GM18508 (cell line): Measurements from ENCODE around the gene FIGNL1.

Source experiments
- ATAC-seq: cut with Tn5 transposase; IDR thresholded peaks from one replicate; pipeline ENCODE4 v1.9.1; 2021; ENCODE audit warnings: moderate number of reproducible peaks; ENCODE audit not compliant: insufficient read depth, unreplicated experiment

The FIGNL1 gene, protein sequence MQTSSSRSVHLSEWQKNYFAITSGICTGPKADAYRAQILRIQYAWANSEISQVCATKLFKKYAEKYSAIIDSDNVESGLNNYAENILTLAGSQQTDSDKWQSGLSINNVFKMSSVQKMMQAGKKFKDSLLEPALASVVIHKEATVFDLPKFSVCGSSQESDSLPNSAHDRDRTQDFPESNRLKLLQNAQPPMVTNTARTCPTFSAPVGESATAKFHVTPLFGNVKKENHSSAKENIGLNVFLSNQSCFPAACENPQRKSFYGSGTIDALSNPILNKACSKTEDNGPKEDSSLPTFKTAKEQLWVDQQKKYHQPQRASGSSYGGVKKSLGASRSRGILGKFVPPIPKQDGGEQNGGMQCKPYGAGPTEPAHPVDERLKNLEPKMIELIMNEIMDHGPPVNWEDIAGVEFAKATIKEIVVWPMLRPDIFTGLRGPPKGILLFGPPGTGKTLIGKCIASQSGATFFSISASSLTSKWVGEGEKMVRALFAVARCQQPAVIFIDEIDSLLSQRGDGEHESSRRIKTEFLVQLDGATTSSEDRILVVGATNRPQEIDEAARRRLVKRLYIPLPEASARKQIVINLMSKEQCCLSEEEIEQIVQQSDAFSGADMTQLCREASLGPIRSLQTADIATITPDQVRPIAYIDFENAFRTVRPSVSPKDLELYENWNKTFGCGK

DNA sequence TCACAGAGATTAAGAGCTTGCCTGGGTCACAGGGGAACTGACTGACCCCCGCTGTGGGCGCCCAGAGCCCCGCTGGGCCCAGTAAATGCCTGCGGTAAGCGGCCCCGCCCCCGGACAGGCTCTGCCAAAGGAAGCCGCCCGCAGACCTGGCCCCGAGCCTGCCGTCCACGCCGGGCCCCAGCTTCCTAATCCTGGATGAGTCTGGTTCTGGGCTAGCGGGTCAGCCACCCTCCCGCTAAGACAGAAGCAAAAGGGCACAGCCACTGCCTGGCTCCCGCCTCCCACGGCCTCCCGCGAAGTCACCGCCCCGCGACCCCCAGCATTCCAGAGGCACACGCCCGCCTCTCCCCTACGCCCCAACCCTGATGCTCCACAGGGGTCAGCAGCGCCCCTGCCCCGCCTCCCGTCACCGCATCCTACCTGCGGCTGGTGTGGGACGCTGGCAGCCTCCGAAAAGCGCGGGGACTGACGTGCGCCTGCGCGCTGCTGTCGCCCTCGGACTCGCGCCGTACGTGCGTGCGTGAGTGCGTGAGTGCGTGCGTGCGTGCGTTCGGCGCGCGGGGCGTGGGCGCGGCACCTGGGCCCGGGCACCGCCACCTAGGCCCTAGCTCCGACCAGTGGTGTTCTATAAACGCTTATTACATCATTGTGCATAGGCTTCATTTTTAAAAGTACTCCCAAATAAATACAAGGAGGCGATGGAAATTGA is at the start of gene FIGNL1:
FIGNL1 (minus strand) TSS at position 470 of the 709 bp plus-strand sequence. CDS start 3,063 bp downstream, outside the sequence.
- ATAC-seq: peak; percentile 44

- no peak for ATAC-seq
Measured at GRCh38 chr7:50499092-50499491, 48.9 kb upstream of the FIGNL1 start.

DNA sequence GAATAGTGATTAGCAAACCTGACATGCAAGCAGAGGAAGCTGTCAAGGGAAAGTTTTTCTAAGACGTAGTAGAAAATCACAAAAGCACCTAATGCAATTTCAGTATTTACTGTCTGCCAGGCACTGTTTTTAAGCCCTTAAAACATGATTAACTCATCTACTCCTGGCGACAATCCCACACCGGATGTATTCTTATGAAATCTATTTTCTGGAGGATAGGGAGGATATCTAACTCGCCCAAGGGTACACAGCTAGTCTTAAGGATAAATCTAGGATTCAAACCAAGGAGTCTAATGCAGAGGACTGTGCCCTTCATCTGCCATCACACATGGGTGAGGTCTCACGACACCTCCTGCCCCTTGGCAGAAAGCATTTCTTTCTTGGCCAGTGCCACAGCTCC is 47.8 kb upstream of the FIGNL1 start:
- ATAC-seq: no peak

DNA sequence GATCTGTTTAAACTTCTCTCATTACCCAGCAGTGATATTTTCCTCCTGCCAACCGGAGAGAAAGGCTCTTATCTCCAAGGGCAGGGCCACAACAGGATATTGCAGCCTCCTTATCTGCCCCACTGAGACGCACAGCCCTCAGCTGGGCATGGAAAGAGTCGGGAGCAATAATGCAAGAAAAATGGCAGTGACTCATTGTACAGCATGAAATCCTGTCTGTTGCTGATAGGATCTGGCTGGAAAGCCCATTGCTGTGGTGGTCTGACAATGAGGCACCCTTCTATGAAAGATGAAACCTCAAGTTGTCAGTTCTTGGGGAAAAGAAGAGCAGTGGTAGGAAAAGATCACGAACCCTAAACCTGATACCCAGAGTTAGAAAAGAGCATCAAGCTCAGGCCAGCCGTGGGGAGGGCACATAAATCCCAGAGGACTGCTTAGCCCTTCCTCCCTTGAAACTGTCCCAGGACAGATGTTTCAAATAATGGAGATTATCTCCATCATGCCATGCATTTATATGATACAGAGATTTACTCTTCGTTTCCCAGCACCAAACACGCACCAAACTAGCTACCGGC is 47.0 kb upstream of the FIGNL1 start:
- ATAC-seq: no peak

DNA sequence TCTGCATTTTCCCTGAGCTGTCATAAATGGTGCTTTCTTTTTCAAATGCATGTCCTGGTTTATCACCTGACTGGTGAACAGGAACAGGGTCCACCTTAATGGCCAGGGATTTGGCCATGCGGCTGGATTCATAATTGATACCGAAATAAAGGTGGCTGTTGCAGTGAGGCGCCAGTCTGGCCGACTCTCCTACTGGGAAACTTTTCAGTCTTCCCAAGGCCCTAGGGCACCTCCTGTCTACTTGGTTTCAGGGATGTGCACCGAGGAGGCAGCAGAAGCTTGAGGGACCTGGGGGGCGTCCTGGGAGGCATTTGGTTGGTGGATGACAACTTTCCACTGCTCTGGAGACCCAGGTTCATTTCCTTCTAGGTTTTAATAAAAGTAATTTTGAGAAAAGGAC is 46.4 kb upstream of the FIGNL1 start:
- no peak for ATAC-seq

DNA sequence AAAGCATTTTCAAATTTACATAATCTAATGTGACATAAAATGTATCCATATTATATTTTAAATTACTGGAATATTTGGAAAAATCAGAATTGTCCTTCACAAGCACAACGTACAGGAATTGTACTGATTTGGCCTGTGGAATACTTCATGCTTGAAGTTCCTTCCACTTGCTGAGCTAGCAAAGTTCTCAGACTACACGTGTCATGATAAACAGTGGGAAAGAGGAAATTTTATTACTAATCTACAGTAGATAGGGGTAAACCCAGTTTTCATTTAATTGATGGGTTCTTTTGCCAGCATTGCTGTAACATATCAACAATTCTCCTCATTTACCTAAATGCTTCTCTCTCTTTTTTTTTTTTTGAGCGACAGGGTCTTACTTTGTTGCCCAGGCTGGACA is 45.6 kb upstream of the FIGNL1 start:
- ATAC-seq: no peak

- no peak for ATAC-seq
Measured at GRCh38 chr7:50492770-50493519, 42.8 kb upstream of the FIGNL1 start.

DNA sequence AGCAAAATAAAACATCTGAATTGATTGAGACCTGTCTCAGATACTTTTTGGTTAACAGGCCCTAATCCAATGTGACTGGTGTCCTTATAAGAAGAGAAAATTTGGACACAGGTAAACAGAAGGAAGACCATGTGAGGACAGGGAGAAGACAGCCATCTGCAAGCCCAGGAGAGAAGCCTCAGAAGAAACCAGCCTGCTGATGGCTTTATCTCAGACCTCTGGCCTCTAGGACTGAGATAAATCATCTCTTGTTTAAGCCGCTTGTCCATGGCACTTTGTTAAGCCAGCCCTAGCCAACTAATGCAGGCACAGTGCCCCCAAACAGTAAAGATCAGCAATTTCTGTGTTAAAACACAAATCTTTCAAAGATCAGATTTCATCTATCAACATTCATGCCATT is 41.8 kb upstream of the FIGNL1 start:
- no peak for ATAC-seq

DNA sequence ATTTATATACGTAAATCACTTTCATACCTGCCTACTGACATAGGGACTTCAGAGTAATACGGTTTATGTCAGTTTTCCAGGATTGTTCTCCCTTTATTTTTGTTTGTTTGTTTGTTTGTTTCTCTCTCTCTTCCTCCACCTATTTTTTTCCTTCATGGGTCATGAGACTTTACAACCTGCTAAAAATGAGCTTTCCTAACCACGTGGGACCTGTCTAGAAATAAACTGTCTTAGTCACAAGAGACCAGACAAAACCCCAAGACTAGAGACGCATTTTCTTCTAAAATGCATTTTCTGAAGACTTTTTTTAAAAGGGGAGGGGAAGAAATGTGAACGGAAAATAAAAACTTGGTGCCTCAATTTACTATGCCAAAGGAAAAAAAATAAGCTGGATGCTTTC is 41.1 kb upstream of the FIGNL1 start:
- ATAC-seq: no peak

- no peak for ATAC-seq
Measured at GRCh38 chr7:50488379-50488778, 38.2 kb upstream of the FIGNL1 start.

DNA sequence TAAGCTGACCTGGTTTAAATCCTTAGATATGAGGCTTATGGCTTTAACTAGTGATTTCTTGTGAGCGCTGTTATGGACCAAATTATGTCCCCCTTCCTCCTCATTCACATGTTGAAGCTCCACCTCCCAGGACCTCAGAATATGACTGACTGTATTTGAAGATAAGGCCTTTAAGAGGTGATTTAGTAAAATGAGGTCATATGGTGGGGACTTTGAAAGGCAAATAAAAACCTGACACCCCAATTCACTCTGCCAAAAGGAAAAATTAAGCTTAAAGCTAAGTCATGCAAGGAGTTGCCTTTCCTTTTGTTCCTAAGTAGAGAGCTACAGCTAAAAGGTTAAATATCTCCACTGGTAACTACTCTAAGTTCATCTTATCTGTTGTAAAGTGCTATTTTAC is 36.4 kb upstream of the FIGNL1 start:
- ATAC-seq: no peak

DNA sequence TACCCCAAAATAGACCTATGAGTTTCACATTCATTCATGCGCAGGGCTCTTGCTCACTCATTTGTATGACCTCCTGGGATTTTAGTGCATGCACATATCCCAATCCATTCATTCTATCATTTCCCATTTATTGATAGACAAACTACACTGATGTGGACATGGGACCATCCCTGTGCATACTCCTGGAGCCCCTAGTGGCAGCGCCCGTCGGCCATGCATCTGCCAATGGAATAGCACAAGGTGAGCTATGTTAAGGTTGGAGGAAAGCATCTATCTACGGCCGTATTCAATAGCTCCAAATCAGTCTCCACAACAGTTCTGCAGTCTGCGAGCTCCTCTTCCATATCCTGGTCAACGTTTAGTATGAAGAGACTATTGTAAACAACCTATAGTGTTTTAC is 31.7 kb upstream of the FIGNL1 start:
- no peak for ATAC-seq

- no peak for ATAC-seq
Measured at GRCh38 chr7:50480797-50481196, 30.6 kb upstream of the FIGNL1 start.

GRCh38 chr7:50479743-50480517 is 29.8 kb upstream of the FIGNL1 start:
- ATAC-seq: no peak

- no peak for ATAC-seq
Measured at GRCh38 chr7:50477640-50478039, 27.5 kb upstream of the FIGNL1 start.

GRCh38 chr7:50476953-50477625 is 26.9 kb upstream of the FIGNL1 start:
- ATAC-seq: no peak

DNA sequence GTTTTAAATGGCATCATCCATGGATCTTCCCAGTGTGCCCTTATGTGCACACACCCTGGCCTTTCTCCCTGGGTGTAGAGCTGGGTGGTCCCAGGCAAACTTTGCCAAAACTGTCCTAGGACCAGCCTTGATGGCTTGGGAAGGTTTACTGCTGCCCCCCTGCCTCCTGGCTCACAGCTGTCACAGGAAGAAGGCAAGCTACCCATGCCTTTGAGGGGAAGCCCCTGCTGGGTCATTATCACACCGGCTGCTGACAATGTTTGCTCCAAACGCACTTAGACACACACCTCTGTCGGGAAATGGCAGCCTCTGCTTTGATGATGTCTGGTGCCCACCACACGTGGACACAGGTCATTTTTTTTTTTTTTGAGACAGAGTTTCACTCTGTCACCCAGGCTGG is 25.2 kb upstream of the FIGNL1 start:
- ATAC-seq: peak; percentile 40

- ATAC-seq: no peak
Measured at GRCh38 chr7:50474382-50475160, 24.4 kb upstream of the FIGNL1 start.
